ENCODE results near the gene CRB2.

The CRB2 gene

DNA sequence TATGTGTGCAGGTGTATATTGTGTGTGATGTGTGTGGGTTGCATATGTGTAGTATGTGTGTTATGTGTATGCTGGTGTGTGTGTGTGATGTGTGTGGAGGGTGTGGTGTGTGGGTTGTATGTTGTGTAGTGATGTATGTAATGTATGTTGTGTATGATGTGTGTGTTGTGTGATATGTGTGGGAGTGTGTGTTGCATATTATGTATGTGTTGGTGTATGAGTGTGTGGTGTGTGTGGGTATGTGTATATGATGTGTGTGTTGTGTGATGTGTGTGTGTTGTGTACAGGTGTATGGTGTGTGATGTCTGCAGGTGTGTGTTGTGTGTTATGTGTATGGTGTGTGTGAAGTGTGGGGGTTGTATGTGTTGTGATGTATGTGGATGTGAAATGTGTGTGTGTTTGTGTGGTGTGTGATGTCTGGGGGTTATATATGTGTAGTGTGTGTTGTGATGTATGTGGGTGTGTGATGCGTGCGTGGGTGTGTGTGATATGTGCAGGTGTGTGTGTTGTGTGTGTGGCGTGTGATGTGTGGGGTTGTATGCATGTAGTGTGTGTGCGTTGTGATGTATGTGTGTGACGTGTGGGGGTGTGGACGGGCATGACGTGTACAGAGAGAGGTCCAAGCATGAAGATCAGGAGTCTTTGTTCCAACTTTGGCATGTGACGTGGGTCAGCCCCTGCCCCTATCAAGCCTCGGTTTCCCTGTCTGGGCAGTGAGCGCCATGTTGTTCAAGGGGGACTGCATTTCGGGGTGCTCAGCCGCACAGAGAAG, 8.5 kb upstream of the CRB2 start:
- DNase-seq (ENCODE audit: low read depth in 2 of 2) = no peak

DNA sequence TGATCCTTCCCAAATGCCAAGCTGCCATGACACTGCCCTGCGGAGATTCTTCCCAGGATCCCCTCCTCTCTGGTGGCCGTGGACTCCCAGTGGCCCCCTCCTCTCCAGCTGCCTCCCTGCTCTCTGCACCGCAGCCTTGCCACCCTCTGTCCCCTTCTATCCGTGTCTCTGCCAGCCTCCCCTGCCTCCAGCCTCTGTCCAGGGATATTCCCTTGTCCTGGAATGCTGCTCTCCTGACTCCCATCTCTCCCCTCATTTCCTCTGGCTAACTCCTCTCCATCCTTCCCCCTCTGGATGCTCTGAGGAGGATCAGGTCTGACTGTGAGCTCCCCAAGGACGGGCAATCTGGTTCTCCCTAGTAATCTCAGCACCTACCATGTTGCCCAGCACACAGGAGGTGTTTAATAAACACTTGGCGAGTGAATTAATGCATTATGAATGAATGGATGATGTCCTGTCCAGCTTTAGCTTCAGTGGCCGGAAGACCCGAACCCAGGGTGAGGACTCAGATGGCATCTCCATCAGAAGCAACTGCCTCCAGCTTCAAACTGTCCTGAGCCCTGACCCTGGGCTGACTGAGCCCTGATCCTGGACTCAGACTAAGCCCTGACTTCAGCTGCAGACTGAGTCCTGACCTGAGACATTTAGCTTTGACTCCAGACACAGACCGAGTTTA, 7.5 kb upstream of the CRB2 start:
- DNase-seq (ENCODE audit: low read depth in 2 of 2) = no peak

DNA sequence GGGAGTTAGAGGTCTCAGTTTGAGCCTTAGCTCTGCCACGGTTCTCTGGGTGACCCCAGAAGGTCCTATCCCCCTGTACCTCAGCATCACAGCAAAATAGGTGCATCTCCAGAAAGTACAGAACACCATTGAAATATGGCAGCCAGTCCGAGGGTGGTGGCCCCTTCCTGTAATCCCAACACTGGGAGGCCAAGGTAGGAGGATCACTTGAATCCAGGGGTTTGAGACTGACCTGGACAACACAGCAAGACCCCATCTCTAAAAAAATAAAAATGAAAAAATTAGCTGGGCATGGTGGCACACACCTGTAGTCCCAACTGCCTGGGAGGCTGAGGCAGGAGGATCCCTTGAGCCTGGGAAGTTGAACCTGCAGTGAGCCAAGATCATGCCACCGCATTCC, 7.0 kb upstream of the CRB2 start:
- no peak for DNase-seq (ENCODE audit: low read depth in 2 of 2)

DNA sequence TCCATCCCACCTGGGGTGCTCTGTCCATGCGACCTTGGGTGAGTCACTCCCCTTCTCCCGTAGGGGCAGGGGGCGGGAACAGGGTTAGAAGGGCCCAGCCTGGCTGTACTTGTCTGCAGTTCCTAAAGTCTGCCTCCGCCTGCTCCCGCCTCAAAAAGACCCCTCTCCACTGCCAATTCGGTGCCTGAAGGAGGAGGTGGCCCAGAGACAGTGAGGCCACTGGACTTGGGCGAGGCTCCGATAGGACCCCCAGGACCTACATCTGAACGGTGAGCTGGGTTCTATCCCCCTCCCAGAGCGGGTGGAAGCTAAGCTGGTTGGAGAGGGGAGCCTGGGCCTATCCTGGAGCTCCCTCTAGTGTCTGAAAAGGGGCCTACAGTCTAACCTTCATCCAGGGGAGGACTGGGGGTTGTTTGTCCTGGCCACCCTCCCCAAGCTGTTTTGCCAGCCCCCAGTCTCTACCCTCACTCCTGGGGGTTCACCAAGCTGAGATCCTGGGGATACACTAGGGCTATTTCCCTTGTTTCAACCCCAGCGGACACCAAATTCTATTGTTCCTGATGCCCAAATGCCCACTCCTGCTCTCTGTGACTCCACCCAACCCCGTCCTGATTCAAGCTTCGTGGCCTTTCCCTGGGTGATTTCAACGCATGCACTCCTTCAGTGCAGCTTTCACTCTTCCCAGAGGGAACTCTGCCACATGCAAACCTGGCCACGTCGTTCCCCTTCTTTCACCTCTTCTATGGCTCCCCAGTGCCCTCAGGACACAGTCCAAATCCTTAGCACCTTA, 6.1 kb upstream of the CRB2 start:
- peak; percentile 42 to 56 for DNase-seq (ENCODE audit: low read depth in 2 of 2)

DNA sequence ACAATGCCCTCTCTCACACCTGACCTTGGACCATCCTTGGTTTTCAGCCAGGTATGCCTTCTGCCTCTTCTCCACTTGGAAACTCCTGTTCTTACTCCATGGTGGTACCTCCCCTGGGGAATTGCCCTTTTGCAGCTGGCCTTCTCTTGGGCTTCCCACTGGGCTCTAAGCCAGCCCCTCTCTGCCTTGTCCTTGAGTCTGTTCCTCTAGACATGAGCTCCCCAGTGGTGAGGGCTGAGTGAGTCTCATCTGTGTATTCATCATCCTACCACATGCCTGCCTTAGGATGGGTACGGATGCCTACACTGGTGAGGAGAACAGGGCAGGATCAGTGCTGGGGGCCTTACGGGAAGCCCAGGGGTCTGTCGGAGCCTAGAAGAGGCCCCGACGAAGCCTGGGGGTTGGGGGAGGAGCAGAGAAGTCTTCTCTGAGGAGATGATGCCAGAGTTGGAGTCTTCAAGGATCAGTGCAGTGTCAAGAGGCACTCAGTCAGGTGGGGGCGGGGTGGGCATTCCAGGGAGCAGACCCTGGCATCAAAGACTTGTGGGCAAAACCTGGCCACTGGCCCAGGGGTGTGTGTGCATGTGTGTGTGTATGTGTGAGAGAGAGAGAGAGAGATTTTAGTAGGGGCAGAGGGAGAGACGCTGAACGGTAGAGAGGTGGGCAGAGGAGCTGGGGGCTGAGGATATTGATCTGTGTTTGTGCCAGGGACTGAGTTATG, 5.2 kb upstream of the CRB2 start:
- DNase-seq (ENCODE audit: low read depth in 2 of 2) = no peak

DNA sequence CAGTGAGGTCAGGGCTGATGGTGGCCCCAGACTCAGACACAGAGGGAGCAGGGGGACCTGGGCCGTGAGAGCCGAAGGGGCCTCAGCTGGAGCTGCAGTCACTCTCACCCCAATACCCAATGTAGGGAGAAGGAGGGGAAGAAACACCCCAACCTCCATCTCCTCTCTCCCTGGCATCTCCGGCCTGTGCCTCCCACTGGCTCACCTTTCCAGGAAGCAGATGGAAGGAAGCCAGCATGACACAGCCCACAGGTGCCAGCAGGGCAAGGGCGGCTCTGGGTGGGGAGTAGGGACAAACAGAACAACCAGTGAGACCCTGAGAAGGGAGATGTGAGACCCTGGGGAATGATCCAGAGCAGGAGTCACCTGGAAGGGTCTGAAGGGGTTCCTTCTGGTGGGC, 3.0 kb upstream of the CRB2 start:
- no peak for DNase-seq (ENCODE audit: low read depth in 2 of 2)

DNA sequence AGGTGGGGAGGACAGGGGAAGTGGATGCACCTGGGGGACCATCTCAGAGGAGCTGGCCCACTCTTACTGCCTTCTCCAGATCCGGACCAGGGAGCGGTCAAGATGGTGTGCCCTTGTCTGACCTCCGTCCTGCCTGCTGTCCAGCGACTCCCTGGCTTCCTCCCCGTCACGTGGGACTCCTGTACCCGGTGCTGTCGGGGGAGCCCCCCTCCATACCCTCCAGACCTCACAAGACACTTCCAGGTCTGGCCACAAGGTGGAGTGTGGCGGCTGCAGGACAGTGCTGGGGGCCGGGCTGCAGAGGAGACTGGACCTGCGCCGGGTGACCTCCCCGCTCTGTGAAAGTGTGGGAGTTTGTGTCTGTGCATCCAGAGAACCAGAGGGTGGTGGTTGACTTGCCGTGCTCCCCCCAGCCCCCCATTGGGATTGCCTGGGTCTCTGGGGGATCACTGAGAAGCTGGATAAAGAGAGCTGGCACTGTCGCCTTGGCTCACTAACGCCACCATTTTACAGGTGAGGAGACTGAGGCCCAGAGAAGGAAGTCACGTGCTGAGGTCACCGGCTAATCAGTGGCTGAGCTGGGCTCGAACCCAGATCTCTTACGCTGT, 1.9 kb upstream of the CRB2 start:
- DNase-seq (ENCODE audit: low read depth in 2 of 2) = peak in 1 of 2 donors; percentile 30

DNA sequence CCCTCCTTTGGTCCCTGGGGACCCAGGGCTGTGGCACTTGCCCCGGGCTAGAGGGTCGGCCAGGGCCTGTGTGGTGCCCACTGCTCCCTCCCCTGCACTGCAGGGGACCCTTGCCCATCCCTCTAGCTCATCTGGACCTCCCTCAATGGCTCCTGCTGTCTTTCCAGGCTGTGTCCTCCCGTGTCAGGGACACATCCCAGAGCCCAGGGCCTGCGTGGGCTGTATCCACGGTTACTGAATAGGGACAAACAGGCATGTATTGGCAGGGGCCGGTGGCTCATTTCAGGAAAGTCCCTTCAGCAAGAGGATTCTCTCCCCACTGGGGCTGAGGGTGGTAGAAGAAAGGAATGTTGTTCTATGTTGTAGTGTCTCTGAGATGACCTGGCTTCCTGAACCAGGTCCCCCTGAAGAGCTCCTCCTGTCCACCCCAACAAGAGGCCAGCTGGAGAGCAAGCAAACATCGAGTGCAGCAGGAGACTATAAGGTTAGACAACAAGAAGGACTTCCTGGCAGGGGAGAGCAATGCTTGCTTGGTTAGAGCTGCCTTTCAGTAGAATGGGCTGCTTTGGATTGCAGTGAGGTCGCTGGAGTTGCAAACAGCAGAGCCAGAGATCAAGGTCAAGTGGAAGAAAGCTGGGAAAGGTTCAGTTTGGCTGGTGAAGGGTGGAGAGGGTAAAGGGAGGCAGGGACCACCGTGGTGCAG, 1.0 kb upstream of the CRB2 start:
- DNase-seq (ENCODE audit: low read depth in 2 of 2) = no peak

DNA sequence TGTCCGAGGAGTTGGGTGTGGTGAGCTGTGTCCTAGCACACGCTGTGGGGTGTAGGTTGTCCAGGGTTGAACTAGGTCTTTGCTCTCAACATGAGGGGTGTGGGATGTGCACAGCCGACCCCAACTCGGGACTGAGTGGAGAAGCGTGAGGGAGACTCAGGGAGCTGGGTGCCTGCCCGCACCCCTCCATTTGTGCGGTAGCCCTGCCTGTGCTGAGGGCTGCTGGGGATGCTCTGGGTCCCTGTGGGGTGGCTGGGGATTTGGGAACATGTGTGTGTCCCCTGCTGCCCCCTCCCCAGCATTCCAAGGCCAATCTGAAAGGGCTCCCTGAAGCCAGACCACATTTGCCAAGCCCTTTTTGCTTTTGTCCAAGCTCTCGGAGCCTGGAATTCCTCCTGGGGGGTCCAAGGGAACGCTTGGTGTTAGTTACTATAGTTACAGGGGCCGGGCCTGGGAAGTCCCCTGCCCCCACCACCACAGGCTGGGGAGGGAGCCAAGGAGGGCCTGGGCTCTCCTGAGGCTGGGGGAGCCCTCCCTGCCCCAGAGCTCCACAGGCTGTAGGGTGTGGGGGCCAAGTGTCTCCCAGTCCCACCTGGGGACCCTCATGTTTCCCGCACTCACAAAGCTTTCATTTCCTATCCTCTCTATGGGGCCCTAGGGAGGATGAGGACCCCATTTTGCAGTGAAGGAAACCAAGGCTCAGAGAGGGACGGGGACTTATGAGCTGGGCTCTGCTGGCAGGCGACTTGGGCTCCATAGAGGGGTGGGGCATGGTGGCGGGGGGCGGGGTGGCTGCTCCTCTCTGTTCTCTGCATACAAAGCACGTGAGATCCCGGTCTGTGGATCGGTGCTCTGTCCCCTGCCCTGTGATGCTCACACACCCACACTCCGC, 1.1 kb downstream of the CRB2 start:
- no peak for DNase-seq (ENCODE audit: low read depth in 2 of 2)

DNA sequence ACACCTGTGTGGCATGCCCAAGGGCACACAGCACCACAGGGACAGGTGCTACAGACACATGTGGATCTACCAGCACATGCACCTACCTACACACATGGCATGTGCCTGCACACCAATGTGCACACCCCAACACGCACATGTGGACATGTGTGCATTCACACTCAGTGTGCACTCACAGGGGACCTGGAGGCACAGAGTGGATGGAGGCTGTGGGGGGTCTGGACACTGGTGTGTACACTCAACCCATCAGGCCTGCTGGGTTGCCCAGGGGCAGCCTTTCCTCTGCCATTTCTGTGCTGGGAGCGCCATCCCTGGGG, 1.7 kb downstream of the CRB2 start:
- no peak for DNase-seq (ENCODE audit: low read depth in 2 of 2)

DNA sequence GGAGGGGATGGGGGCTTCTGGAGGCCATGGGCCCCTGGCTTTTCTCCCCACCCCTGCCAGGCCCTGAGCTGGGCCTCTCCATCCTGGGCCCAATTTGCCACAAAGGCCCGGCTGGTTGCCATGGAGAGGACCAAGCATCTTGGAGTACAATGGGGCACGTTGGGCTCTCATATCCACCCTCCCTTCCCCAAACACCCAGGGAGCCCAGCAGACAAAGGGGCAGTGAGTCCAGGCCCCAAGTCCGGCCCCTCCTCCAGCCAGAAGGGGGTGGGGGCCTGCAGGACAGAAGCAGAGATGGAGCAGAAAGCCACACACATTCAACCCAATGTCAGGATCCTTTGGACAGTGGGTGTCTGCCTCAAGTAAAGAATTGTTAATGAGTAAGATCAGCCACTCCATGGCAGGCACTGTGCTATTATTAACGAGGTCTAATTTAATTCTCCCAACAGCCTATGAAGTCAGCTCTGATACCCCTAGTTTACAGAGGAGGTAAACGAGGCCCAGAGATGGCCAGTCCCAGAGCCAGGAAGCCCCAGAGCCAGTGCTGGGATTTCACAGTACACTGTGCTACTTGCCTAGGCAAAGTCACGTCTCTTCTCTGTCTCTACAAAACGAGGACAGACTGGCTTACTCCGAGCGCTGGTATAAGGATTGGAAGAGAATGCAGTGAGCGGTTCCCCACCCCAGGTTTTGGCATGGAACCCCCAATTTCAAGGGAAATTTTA, 2.3 kb downstream of the CRB2 start:
- no peak for DNase-seq (ENCODE audit: low read depth in 2 of 2)

DNA sequence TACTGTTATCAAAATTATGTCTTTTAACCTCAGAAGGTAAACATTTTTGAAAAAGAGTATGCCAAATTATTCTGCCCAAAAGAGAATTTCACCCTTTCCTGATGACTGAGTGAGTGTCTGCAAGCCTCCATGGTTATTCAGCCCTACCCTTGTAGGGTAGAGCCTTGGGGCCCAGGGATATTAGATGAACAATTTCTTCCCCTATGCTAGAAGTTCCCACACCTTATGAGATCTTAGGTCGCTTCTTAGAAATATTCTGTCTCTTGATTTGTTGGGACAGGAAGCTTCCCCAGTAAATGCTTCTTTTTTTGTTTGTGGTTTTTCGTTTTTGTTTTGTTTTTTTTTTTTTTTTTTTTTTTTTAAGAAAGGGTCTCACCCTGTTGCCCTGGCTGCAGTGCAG, 3.1 kb downstream of the CRB2 start:
- DNase-seq (ENCODE audit: low read depth in 2 of 2) = no peak

DNA sequence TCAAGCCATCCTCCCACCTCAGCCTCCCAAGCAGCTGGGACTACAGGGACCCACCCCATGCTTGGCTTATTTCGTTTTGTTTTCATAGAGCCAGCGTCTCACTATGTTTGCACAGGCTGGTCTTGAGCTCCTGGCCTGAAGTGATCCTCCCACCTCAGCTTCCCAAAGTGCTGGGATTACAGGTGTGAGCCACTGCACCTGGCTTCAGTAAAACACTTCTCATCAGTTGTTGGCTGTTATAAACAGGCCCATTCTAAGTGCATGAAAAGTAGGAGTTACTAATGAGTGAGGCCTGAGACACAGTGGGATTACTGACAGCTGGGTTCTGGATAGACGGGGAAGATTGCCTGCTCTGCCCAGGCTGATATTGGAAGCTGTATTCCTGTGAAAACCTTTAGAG, 3.5 kb downstream of the CRB2 start:
- DNase-seq (ENCODE audit: low read depth in 2 of 2) = no peak

DNA sequence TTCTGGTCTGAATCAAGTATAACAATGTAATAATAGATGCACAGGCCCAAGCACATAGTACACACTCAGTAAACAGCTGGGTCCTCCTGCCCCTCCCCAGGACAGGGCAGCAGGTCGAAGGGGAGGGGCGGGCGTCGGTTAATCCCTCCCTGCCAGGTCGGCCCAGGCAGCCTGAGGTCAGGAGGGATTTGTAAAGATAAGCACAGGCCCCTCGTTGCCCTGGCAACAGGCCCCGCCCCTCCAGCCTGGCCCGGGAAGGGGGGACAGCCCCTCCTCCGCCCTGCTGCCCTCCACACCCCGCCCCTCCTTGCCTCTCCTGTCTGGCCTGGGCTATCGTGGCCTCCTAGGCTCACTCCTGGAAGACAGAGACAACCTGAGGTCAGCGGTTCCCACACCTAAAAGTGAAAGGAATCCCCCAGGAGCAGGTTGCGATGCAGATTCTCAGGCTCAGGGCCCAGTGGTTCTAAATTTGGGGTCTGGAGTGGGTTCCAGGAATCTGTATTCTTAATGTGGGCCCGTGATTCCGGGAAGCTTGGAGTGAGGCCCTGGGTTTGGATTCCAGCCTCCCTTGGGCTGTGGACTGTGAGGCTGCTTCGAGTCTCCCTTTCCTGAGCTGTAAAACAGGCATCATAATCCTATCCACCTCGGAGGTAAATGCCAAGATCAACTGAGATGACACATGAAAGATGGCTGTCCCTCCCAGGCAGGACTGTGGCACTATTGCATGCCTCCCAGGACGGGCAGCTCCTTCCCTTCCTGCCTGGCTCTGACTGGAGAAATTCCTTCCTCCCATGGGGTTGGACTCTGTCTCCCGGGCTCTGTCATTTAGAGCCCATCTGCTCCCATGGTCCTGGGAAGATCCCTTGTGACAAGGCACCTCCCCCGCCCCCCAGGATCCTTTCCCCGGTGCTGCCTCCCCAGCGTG, 4.4 kb downstream of the CRB2 start:
- no peak for DNase-seq (ENCODE audit: low read depth in 2 of 2)

DNA sequence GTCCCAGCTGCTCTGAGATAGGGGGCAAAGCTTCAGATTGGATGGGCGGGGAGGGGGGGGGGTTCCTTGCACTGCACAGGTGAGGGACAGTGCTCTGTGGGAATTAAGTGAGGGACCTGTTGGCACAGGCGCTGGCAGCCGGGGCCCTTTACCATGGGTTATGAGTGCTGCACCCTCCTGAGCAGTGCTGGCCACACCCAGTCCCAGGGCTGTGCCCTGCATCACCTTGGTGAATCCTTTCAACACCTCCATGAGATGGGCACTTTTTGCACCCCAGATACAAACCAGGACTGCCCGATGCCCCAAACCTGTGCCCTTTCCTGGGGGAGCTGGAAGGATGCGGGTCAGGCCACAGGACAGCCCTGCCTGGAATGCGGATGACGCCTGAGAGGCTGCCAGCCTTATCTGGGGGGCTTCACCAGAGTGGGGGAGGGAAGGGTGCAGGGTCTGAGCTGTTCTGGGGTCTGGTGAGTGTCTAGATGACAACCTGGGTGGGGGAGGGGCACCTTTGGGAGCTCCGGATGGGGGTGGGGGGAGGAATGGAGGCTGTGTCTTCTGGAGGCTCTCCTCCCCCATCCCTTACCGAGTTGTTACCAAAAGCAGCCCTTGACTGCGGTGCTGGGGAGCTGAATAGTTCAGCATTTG, 5.2 kb downstream of the CRB2 start:
- DNase-seq (ENCODE audit: low read depth in 2 of 2) = no peak

DNA sequence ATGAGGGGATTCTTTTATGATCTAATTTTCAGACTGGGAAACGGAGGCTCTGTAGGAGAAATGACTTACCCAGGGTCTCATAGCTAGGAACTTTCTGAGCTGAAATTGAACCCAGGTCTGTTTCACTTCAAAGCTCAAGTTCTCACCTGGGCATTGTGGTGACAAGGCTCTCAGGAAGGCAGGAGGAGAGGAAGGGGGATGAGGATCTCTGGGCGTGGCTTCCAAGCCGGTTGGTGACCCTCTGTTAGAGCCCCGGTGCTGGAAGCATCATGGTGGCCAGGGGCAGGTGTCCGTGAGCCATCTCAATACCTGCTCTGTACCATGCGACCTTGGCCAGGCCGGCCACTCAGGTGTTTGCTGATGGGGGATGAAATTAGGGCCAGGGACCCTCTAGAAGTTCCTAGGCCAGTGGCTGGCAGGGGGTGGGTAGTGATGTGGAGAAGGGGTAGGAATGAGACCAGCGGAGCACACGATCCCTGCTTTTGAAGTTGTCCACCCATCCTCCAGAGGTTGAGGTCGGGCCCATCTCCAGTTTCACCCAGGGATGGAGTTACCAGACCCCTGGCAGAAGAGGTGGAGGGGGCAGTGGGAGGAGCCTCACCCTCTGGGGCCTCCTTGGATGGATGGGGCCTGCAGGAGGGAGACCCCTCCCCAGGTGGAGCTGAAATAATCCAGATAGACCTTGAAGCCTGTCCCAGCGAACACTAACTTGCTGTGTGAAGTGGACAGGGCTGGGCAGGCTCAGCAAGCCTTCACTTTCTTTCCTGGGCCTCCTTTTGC, 5.9 kb downstream of the CRB2 start:
- no peak for DNase-seq (ENCODE audit: low read depth in 2 of 2)

DNA sequence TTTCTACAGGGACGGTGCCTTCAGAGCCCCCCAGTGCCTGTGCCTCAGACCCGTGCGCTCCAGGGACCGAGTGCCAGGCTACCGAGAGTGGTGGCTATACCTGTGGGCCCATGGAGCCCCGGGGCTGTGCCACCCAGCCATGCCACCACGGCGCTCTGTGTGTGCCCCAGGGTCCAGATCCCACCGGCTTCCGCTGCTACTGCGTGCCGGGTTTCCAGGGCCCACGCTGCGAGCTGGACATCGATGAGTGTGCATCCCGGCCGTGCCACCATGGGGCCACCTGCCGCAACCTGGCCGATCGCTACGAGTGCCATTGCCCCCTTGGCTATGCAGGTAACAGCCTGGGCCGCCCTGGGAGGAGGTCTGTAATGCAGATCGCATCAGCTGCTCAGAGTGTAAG, 6.9 kb downstream of the CRB2 start:
- no peak for DNase-seq (ENCODE audit: low read depth in 2 of 2)
